Gastrocnemius medialis (tissue), 4 donors: ENCODE data around the gene VSIG8. TPM values are rescaled to one million over a fixed set of nuclear protein-coding genes. Genes with fewer than 3 reads are reported as not detected.
A peak's percentile ranks its signal among the peaks of the same experiment; 100 is the strongest.
"Not testable (repeated sequence)": the region's sequence is repeated elsewhere in the genome, so short reads cannot be mapped to it uniquely, and the experiment has no call there.

Experiments used
- ATAC-seq, 2 donors: fragments of 150-250 bp; one replicate each; pipeline ENCODE4 v1.9.1; 2016
- DNase-seq, 2 donors: peaks; one replicate each; pipeline ENCODE4 v3.0.0-alpha.2; 2019
- H3K27ac ChIP-seq, 4 donors: fragments of 200-600 bp; sonication (generic); 1 replicate in 1 of 4; 2 replicates in 3 of 4; pipeline ENCODE4 v1.5.1; 2016 to 2018; ENCODE audit warnings: mild to moderate bottlenecking in 2 of 4, moderate library complexity in 1 of 4
- H3K27me3 ChIP-seq, 3 donors: fragments of 200-600 bp; sonication (generic) in 2 of 3; 1 replicate in 1 of 3; 2 replicates in 2 of 3; pipeline versions ENCODE4 v1.5.1 to v1.6.0; 2016 to 2019; ENCODE audit warnings: mild to moderate bottlenecking in 1 of 3, moderate library complexity in 1 of 3
- H3K36me3 ChIP-seq, 2 donors: fragments of 200-600 bp; sonication (generic) in 1 of 2; one replicate each; pipeline ENCODE4 v1.5.1; 2017 to 2018
- H3K4me1 ChIP-seq, 2 donors: fragments of 200-600 bp; sonication (generic) in 1 of 2; one replicate each; pipeline ENCODE4 v1.5.1; 2016 to 2017; ENCODE audit warnings: mild to moderate bottlenecking in 2 of 2
- H3K4me3 ChIP-seq, 4 donors: fragments of 200-600 bp; sonication (generic) in 3 of 4; 1 replicate in 1 of 4; 2 replicates in 3 of 4; pipeline ENCODE4 v1.5.1; 2016 to 2019; ENCODE audit warnings: mild to moderate bottlenecking in 2 of 4
- H3K9me3 ChIP-seq, 3 donors: fragments of 200-600 bp; sonication (generic) in 2 of 3; 1 replicate in 1 of 3; 2 replicates in 2 of 3; pipeline ENCODE4 v1.5.1; 2016 to 2019
- POLR2A ChIP-seq, 2 donors: fragments of 450-650 bp; IDR thresholded peaks; one replicate each; pipeline ENCODE4 v1.6.1; 2017; ENCODE audit warnings: antibody characterized with exemption in 2 of 2, mild to moderate bottlenecking in 2 of 2, moderate library complexity in 2 of 2
- in situ Hi-C, 4 donors: fragments of 200-750 bp; cut with MboI; loops; one replicate each; pipeline versions ENCODE4 v1.15.0 to v1.8.0; 2017; ENCODE audit warnings: low sequenced_read_pairs in 4 of 4
- intact Hi-C: fragments of 100-400 bp; cut with DNase I; formaldehyde crosslinking; loops from one replicate; pipeline ENCODE4 v1.15.1; 2023; ENCODE audit warnings: low total_unique reads
- total RNA-seq, 4 donors: library from RNA; depleted of rRNA; stranded (reverse); fragments of >200 nt; gene quantifications; one replicate each; pipeline versions ENCODE4 v1.1.0 to v1.2.3, GENCODE V29; 2016
- TF ChIP-seq, protein P1 (sequence below), 5 experiments: fragments of 450-650 bp in 3 of 5; fragments of 200-600 bp in 2 of 5; sonication (generic) in 2 of 5; IDR thresholded peaks in 4 of 5; conservative IDR thresholded peaks in 1 of 5; 1 replicate in 4 of 5; 2 replicates in 1 of 5; pipeline ENCODE4 v1.5.1; 2016 to 2019; ENCODE audit warnings: antibody characterized with exemption in 5 of 5, mild to moderate bottlenecking in 3 of 5, moderate library complexity in 3 of 5

VSIG8 gene
- total RNA-seq, 4 donors from 2014 or later = not detected

DNA sequence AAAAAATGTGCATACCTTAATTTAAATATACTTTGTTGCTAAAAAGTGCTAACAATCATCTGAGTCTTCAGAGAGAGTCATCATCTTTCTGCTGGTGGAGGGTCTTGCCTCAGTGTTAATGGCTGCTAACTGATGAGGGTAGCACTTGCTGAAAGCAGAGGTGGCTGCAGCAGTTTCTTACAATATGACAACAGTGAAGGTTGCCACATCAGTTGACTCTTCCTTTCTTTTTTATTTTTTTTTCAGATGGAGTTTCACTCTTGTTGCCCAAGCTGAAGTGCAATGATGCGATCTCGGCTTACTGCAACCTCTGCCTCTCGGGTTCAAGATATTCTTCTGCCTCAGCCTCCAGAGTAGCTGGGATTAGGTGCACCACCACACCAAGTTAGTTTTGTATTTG, 40.1 kb upstream of the VSIG8 start:
- in situ Hi-C loops = no loop called here
- no peak for TF ChIP-seq POLR2A (IDR thresholded peaks at IDR 0.05)
- TF ChIP-seq, protein P1, sequence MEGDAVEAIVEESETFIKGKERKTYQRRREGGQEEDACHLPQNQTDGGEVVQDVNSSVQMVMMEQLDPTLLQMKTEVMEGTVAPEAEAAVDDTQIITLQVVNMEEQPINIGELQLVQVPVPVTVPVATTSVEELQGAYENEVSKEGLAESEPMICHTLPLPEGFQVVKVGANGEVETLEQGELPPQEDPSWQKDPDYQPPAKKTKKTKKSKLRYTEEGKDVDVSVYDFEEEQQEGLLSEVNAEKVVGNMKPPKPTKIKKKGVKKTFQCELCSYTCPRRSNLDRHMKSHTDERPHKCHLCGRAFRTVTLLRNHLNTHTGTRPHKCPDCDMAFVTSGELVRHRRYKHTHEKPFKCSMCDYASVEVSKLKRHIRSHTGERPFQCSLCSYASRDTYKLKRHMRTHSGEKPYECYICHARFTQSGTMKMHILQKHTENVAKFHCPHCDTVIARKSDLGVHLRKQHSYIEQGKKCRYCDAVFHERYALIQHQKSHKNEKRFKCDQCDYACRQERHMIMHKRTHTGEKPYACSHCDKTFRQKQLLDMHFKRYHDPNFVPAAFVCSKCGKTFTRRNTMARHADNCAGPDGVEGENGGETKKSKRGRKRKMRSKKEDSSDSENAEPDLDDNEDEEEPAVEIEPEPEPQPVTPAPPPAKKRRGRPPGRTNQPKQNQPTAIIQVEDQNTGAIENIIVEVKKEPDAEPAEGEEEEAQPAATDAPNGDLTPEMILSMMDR (IDR thresholded peaks at IDR 0.05 in 4 of 5, conservative IDR thresholded peaks at IDR 0.05 in 1 of 5) = no peak
- ATAC-seq (no peak), DNase-seq (no peak)
- H3K36me3 ChIP-seq = no peaks in the 10 kb centered on the region
- no peaks in the 10 kb centered on the region for H3K27me3 ChIP-seq
- H3K4me1 ChIP-seq = peaks cover 0 to 4% of the 10 kb centered on the region in 2 donors
- H3K27ac ChIP-seq = no peak overlapping the region
- intact Hi-C loops = no loop called here
- no peak overlapping the region for H3K4me3 ChIP-seq
- no peaks in the 10 kb centered on the region for H3K9me3 ChIP-seq

DNA sequence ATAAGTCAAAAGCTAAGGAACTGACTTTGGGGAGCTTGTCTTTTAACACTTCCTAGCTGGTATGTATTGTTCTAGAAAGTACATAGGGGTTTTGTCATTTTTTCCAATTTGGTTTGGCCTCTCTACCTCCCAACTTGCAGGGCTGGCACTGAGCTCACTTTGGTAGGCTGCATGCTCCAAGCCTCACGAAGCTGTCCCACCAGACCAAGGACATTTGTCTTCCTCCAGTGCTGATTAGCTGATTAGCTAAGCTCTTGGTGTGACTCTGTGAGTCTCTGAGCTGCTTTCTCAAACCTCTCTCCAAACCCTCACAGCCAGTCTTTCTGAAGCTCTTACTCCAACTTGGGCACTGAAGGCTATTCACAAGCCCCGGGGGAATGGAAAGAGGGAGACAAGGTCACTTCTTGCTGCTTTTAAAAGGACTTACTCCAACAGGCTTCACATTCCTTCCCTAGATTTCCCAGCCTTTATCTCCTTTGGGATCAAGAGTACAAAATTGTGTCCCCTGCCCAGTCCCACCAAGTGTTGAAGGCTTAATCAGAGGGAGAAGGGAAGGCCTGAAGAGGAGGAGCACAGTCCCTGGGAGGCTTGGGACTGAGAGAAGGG, 38.4 kb upstream of the VSIG8 start:
- Histone ChIP-seq H3K4me1 (peaks cover 0 to 4% of the 10 kb centered on the region in 2 donors), H3K27ac (peak overlapping the region in 1 of 4 donors; percentile 7), H3K4me3 (no peak overlapping the region), H3K36me3 (no peaks in the 10 kb centered on the region), H3K27me3 (no peaks in the 10 kb centered on the region), H3K9me3 (no peaks in the 10 kb centered on the region)
- intact Hi-C loops (no loop called here), in situ Hi-C loops (no loop called here)
- DNase-seq (no peak), ATAC-seq (no peak)
- TF ChIP-seq POLR2A (IDR thresholded peaks at IDR 0.05) = no peak
- TF ChIP-seq, protein P1 (IDR thresholded peaks at IDR 0.05 in 4 of 5, conservative IDR thresholded peaks at IDR 0.05 in 1 of 5) = no peak

DNA sequence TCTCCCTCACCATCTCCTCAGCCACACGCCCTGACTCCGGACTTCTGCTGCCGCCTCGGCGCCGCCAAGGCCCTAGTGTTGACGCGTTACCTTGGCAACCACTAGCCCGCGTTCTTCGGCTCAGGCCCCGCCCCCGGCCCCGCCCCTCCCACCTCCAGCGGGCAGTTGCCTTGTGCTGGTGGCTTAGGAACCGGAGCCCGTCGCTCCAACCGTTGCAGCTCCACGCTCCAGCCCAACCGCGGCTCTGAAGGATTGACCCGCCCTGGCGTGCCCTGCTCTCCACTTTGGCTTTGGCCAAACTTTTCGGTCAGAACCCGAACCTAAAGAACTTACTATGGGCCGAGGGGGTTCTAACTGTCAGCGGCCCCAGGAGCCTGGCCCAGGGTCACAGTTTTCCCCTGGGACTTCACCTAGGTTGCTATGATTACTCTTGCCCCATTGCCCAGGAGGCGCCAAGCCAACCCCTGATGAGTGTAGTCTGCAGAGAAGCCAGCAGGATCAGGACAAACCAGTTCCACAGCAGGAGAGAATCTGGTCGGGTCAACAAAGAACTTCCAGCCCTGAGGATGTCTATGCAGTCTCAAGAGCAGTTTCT, 37.7 kb upstream of the VSIG8 start, which contains the start of gene CFAP45:
Gene CFAP45 (minus strand): TSS at position 80 of the 595 bp plus-strand sequence. CDS start 67 bp downstream, at position 13.
- H3K9me3 ChIP-seq = no peaks in the 10 kb centered on the region
- no peaks in the 10 kb centered on the region for H3K36me3 ChIP-seq
- DNase-seq (peak; percentile 30 to 46), ATAC-seq (peak; percentile 49 to 61)
- H3K4me3 ChIP-seq = no peak within 1 kb of the TSS
- no peaks in the 10 kb centered on the region for H3K27me3 ChIP-seq
- H3K4me1 ChIP-seq = peaks cover 0 to 4% of the 10 kb centered on the region in 2 donors
- H3K27ac ChIP-seq = peak within 1 kb of the TSS in 1 of 4 donors; percentile 48
- intact Hi-C loops = no loop called here
- in situ Hi-C loops = no loop called here
- TF ChIP-seq, protein P1 (IDR thresholded peaks at IDR 0.05 in 4 of 5, conservative IDR thresholded peaks at IDR 0.05 in 1 of 5) = no peak
- TF ChIP-seq POLR2A (IDR thresholded peaks at IDR 0.05) = no peak

DNA sequence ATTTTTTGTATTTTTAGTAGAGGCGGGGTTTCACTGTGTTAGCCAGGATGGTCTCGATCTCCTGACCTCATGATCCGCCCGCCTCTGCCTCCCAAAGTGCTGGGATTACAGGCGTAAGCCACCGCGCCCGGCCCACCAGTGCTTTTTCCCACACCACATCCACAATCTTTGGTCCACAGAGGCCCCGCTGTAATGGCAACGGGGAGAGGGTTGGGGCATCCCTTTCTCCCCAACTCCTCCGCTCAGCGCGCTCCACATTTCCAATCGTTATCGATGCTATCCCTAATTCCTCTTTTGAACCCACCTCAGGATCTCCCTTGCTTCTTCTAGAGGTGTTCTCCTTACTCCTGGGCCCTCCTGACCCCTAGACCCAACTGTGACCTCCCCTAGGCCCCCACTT, 37.2 kb upstream of the VSIG8 start:
- H3K4me1 ChIP-seq, H3K27me3 ChIP-seq, ATAC-seq, H3K4me3 ChIP-seq, H3K27ac ChIP-seq, H3K36me3 ChIP-seq, intact Hi-C loops, H3K9me3 ChIP-seq, DNase-seq: not testable (repeated sequence)
- in situ Hi-C loops = loop anchor here in 1 of 4 donors (10.0 kb wide), 1 partner anchor 105 kb away; no protein-coding TSS in a partner anchor

DNA sequence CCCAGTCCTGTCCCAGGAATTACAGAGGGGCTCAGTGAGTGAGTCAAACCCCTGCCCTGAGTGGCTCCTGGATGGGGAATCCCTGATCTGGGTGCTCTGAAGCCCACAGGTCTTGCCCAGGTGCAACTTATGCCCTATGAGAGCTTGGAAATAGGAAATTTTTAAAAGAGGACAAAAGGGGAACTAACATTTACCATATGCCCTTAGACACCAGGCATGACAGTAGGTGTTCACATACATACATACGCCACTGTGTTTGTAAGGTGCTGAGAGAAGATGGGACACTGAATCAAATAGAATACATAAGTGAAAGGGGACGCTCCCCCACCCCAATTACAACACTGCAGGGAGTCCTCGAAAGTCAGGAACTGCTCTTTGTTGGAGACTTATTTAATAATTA, 36.1 kb upstream of the VSIG8 start:
- H3K9me3 ChIP-seq = no peaks in the 10 kb centered on the region
- TF ChIP-seq, protein P1 (IDR thresholded peaks at IDR 0.05 in 4 of 5, conservative IDR thresholded peaks at IDR 0.05 in 1 of 5) = no peak
- TF ChIP-seq POLR2A (IDR thresholded peaks at IDR 0.05) = no peak
- DNase-seq = no peak
- no peaks in the 10 kb centered on the region for H3K27me3 ChIP-seq
- H3K36me3 ChIP-seq = no peaks in the 10 kb centered on the region
- H3K4me1 ChIP-seq = peaks cover 0 to 4% of the 10 kb centered on the region in 2 donors
- ATAC-seq = no peak
- intact Hi-C loops = no loop called here
- in situ Hi-C loops = loop anchor here in 1 of 4 donors (10.0 kb wide), 1 partner anchor 104 kb away; no protein-coding TSS in a partner anchor
- H3K4me3 ChIP-seq = no peak overlapping the region
- no peak overlapping the region for H3K27ac ChIP-seq
